Measurements from ENCODE around the gene PRKN. TPM values are rescaled to one million over a fixed set of nuclear protein-coding genes. Genes with fewer than 3 reads are reported as not detected.

PRKN gene
- total RNA-seq, 1 experiment from 2014 or later = 2.0 TPM

DNA sequence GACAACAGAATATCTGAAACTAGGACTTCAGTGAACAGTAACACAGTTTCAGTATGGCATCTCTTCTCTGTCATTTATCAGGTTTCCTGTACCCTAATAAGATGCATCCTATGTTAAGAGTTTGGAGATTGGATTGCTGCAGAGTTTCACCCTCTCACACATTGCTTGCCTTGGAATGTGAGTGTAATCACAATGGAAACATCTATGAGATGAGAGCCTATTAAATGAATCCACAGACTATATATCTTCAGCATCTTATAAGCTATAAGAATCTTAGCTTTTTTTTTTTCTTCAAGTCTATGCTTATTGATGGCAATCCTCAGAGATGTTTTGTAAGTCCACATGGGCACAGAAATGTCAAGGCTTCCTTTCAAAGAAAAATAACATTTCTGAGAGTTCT, 292.5 kb downstream of the PRKN start:
- H3K9me3 Mint-ChIP-seq = peaks cover 17 to 21% of the 10 kb centered on the region in 2 experiments
- no peaks in the 10 kb centered on the region for H3K9me3 ChIP-seq (ENCODE audit: control insufficient read depth, low read depth, low read length)
- H3K27me3 Mint-ChIP-seq (ENCODE audit: low read depth) = no peaks in the 10 kb centered on the region
- H4K20me1 ChIP-seq (ENCODE audit: control insufficient read depth, insufficient read depth, insufficient read length) = no peaks in the 10 kb centered on the region
- no peak overlapping the region for H2BK120ac ChIP-seq (ENCODE audit: low read depth, low read length, poor library complexity, severe bottlenecking)
- H3K4me3 Mint-ChIP-seq = no peak overlapping the region
- H4K91ac ChIP-seq (ENCODE audit: insufficient read length, low read depth, low read length) = no peak overlapping the region
- no peak overlapping the region for H3K9ac ChIP-seq (ENCODE audit: extremely low read depth, insufficient read length, low read length)
- H3T11ph ChIP-seq (ENCODE audit: low read length) = no peak overlapping the region
- no peak overlapping the region for H3K27ac ChIP-seq (ENCODE audit: insufficient read length, low read depth, low read length)
- no peak overlapping the region for H3K18ac ChIP-seq (ENCODE audit: insufficient read length, low read depth, low read length)
- no peak overlapping the region for H3K56ac ChIP-seq (ENCODE audit: insufficient read length, low read depth, low read length)
- H3K14ac ChIP-seq (ENCODE audit: insufficient read depth, low read length) = no peak overlapping the region
- no peak for TF ChIP-seq CTCF (conservative IDR thresholded peaks at IDR 0.05)
- H3K27ac Mint-ChIP-seq = no peak overlapping the region
- H3K79me2 ChIP-seq (ENCODE audit: insufficient read depth, low read length) = no peaks in the 10 kb centered on the region
- H2BK20ac ChIP-seq (ENCODE audit: low read depth, low read length, poor library complexity, severe bottlenecking) = no peak overlapping the region
- H3K4me2 ChIP-seq (ENCODE audit: insufficient read depth, insufficient read length, low read length) = no peak overlapping the region
- no peaks in the 10 kb centered on the region for H3K79me1 ChIP-seq (ENCODE audit: insufficient read depth, low read depth, low read length, poor library complexity, severe bottlenecking)
- H2BK15ac ChIP-seq (ENCODE audit: low read depth, low read length) = no peak overlapping the region
- H3K23me2 ChIP-seq (ENCODE audit: insufficient read length, low read depth, low read length, poor library complexity, severe bottlenecking) = no peaks in the 10 kb centered on the region
- H4K8ac ChIP-seq (replicated peaks; ENCODE audit: insufficient read length, low read depth, low read length) = no peak overlapping the region
- no peak for DNase-seq
- H3K4me1 ChIP-seq (ENCODE audit: insufficient read depth, low read length) = peaks cover 2% of the 10 kb centered on the region; the same call in 1 of the 2 replicates
- no peak overlapping the region for H2BK5ac ChIP-seq (ENCODE audit: insufficient read length, low read length)
- no peaks in the 10 kb centered on the region for H3K27me3 ChIP-seq (ENCODE audit: insufficient read depth, low read length)
- no peak overlapping the region for H4K5ac ChIP-seq (ENCODE audit: insufficient read length, low read depth, low read length)
- no peak overlapping the region for H3K4ac ChIP-seq (ENCODE audit: low read depth, low read length)
- H3K4me1 Mint-ChIP-seq = peaks cover 14 to 15% of the 10 kb centered on the region in 2 experiments
- H2AFZ ChIP-seq (ENCODE audit: low read length) = no peak overlapping the region
- peaks cover 10 to 26% (median 13%) of the 10 kb centered on the region in 3 experiments for H3K36me3 Mint-ChIP-seq (ENCODE audit: insufficient read depth in 1 of 3, low read depth in 3 of 3)
- no peak overlapping the region for H3K23ac ChIP-seq (ENCODE audit: insufficient read length, low read depth, low read length)
- no peak overlapping the region for H2AK5ac ChIP-seq (ENCODE audit: insufficient read length, low read length)
- no peak overlapping the region for H2BK12ac ChIP-seq (ENCODE audit: insufficient read length, low read depth, low read length)
